NK-92 (cell line): ENCODE results near the gene OPCML.

Experiments used
- DNase-seq: peaks from one replicate; lab custom pipeline; 2025; ENCODE audit not compliant: unreplicated experiment; lab: John Stamatoyannopoulos, UW

OPCML gene

GRCh38 chr11:132644520-132645239 is 887.6 kb downstream of the OPCML start:
- DNase-seq: no peak

- DNase-seq: no peak
Measured at GRCh38 chr11:132643239-132643638, 889.1 kb downstream of the OPCML start.

DNA sequence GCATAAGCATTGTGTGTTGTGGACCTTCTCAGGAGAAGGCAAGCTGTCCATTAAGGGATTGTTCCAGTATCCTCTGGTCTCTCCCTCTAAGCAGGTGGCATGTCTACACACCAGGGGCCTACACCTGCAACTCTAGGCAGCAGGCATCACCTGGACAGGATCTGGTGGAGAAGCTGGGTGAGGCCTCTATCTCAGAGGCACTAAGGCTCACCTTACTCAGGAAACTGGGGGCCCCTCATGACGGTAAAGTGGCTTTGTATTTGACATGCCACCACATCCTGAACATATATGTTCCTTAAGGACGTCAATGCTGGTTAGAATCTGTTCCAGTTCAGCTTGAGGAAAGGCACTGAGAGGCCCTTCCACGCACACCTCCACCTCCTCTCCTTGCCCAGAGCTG is 891.3 kb downstream of the OPCML start:
- DNase-seq: no peak

GRCh38 chr11:132639986-132640385 is 892.3 kb downstream of the OPCML start:
- DNase-seq: no peak

- DNase-seq: no peak
Measured at GRCh38 chr11:132639403-132639802, 892.9 kb downstream of the OPCML start.

DNA sequence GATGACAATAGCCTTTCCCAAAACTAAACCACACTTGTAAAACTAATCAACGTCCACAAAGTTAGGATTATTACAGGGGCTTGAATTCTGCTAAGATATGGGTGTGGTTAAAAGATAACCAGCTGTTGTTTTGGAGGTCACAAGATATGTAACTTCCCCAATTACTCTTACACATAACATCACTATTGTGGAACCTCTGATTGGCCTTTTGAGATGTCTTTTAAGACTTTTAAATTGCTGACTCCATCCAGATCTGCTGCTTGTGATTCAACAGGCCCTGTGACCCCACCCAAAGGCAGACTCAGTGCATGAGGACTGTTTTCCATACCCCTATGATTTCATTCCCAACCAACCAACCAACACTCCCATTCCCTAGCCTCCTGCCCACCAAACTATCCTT is 893.9 kb downstream of the OPCML start:
- no peak for DNase-seq

- DNase-seq: no peak
Measured at GRCh38 chr11:132636523-132636922, 895.8 kb downstream of the OPCML start.

GRCh38 chr11:132632641-132633124 is 899.6 kb downstream of the OPCML start:
- DNase-seq: no peak

GRCh38 chr11:132631989-132632388 is 900.3 kb downstream of the OPCML start:
- DNase-seq: no peak

DNA sequence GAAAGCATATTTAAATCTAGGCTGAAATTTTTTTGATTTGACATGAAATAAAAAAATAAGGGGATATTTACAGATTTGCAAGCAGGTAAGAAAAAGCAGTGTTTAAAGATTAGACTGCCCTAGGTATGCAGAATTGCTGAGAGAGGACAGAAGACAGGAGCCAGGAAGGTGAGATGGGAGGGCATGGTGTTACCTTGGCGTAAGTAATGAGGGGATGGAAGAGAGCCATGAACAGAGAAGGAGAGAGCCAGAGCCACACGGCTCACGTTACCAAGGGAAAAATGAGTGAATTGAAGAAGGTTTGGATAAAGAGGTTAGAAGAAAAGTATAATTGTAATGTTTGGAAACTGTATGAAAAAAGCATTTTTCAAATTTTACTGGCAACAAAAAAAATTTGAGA is 904.3 kb downstream of the OPCML start:
- DNase-seq: no peak

- no peak for DNase-seq
Measured at GRCh38 chr11:132626446-132626845, 905.9 kb downstream of the OPCML start.

GRCh38 chr11:132623511-132623910 is 908.8 kb downstream of the OPCML start:
- DNase-seq: no peak

GRCh38 chr11:132621976-132622580 is 910.2 kb downstream of the OPCML start:
- DNase-seq: no peak

DNA sequence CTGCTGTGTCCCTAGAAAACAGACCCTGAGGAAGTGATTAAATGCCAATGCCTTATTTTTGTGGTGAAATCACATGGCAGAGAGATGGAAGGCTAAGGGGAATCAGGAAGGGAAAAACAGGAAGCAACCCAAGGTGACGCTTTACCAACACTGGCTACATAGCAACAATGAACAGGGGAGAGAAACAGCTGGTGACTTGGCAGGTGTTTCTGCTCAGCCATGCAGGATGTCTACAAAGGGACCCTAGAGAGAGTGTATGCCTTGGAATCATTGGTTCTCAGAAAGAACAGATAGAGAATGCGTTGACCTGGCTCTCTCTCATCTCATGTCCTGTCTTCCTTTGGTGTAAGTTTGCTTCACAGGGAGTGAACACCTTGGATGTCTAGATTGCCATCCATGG is 911.9 kb downstream of the OPCML start:
- no peak for DNase-seq

DNA sequence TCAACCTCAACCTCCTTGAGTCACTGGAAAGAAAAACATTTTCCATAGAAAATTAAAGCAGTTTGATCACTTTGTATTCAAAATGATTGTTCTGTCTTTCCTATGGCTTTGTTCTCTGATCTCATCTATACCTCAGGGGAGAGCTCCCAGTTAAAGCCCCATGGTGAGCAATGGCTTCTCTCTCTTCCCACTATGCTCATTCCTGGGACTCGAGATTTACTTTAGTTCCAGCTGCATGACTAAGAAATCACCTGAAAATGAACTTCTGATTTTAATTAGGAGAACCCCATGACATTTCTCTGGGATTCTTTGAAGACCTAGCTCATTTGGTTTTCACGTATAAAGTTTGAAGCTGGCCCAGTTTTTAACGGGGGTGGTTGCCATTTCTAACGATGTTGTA is 921.5 kb downstream of the OPCML start:
- no peak for DNase-seq

GRCh38 chr11:132610216-132610615 is 922.1 kb downstream of the OPCML start:
- no peak for DNase-seq

GRCh38 chr11:132607575-132607974 is 924.7 kb downstream of the OPCML start:
- no peak for DNase-seq

GRCh38 chr11:132605825-132606570 is 926.3 kb downstream of the OPCML start:
- no peak for DNase-seq

DNA sequence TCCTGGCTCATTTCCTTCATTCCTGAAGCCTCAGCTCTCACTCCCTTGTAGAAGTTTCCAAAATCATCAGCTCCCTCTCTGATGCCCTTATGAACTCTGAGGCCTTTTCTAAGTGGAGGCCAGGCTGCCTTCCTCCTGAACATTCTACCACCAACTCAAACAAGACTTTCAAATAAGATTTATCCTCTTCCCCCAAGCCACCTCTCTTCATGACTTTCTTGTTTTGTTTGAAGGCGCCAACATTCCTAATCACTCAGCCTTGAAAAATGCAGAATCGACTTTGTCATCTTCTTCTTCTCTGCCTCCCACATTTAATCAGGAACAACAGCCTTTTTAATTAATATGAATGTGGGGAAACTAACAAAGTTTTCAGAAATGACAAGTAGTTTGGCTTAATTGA is 927.9 kb downstream of the OPCML start:
- DNase-seq: no peak

DNA sequence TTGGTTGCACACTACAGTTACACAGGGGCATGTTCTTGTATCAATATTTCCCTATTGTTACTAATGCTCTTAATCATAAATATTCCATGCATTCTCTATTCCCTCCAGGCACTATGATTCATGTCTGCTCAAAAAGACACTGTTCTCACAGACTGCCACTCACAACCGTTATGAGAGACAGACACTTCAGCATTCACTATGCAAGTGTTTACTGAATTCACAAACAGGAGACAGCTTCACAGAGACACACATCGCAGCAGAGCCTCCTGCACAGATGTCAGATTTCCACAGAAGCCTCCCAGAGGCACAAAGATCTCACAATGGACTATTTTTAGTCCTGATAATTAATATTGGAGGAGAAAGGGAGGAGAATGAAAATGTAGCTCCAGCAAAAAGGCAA is 930.4 kb downstream of the OPCML start:
- no peak for DNase-seq

- DNase-seq: no peak
Measured at GRCh38 chr11:132595711-132596134, 936.6 kb downstream of the OPCML start.

DNA sequence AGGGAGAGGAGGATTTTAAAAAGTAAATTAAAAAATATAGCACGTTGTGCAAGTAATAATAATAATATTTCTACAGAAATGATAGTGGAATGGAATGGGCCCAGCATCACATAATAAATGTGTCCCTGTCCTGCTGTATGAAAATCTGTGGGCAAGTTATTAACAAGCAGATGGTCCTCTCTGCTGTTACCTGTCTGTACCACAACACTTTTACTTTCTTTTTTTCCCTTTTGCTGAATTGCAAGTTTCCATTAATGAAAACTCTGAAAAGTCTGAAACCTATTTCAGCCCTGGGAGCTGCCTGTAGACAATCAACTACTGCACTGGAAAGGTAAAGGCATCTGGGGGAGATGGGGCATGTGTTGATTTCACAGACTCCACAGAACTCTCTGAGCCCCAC is 937.1 kb downstream of the OPCML start:
- DNase-seq: no peak
